ENCODE measurements around the gene RPS2.

RPS2 gene

GRCh38 chr16:1993731-1994131 lies 29.1 kb upstream of the RPS2 start:
- Histone ChIP-seq H3K9me3 (ENCODE audit: severe bottlenecking) (no peaks in the 10 kb centered on the region), H3K27ac (no peak overlapping the region), H3K4me3 (ENCODE audit: low read depth, low read length) (no peak overlapping the region), H3K36me3 (peaks cover 24% of the 10 kb centered on the region), H3K27me3 (ENCODE audit: insufficient read depth, low read depth, severe bottlenecking) (no peaks in the 10 kb centered on the region)
- no peak for TF ChIP-seq CTCF (IDR thresholded peaks at IDR 0.05; ENCODE audit: low read depth, low read length)
- no peak for DNase-seq

- Histone ChIP-seq H3K27ac (no peak overlapping the region), H3K36me3 (peaks cover 18% of the 10 kb centered on the region), H3K4me3 (ENCODE audit: low read depth, low read length) (no peak overlapping the region), H3K9me3 (ENCODE audit: severe bottlenecking) (no peaks in the 10 kb centered on the region), H3K27me3 (ENCODE audit: insufficient read depth, low read depth, severe bottlenecking) (no peaks in the 10 kb centered on the region)
- DNase-seq = no peak
- no peak for TF ChIP-seq CTCF (IDR thresholded peaks at IDR 0.05; ENCODE audit: low read depth, low read length)
Observed at GRCh38 chr16:1992704-1993317, 28.2 kb upstream of the RPS2 start.

- DNase-seq = no peak
- no peaks in the 10 kb centered on the region for H3K9me3 ChIP-seq (ENCODE audit: severe bottlenecking)
- TF ChIP-seq CTCF (IDR thresholded peaks at IDR 0.05; ENCODE audit: low read depth, low read length) = no peak
- H3K4me3 ChIP-seq (ENCODE audit: low read depth, low read length) = no peak overlapping the region
- H3K27ac ChIP-seq = no peak overlapping the region
- peaks cover 15% of the 10 kb centered on the region for H3K36me3 ChIP-seq
- H3K27me3 ChIP-seq (ENCODE audit: insufficient read depth, low read depth, severe bottlenecking) = no peaks in the 10 kb centered on the region
Observed at GRCh38 chr16:1991948-1992703, 27.5 kb upstream of the RPS2 start.

- H3K4me3 ChIP-seq (ENCODE audit: low read depth, low read length) = no peak overlapping the region
- H3K36me3 ChIP-seq = peaks cover 15% of the 10 kb centered on the region
- no peak for DNase-seq
- no peak overlapping the region for H3K27ac ChIP-seq
- no peaks in the 10 kb centered on the region for H3K9me3 ChIP-seq (ENCODE audit: severe bottlenecking)
- no peak for TF ChIP-seq CTCF (IDR thresholded peaks at IDR 0.05; ENCODE audit: low read depth, low read length)
- no peaks in the 10 kb centered on the region for H3K27me3 ChIP-seq (ENCODE audit: insufficient read depth, low read depth, severe bottlenecking)
Observed at GRCh38 chr16:1991588-1991947, 26.9 kb upstream of the RPS2 start.

GRCh38 chr16:1991135-1991551 lies 26.5 kb upstream of the RPS2 start:
- Histone ChIP-seq H3K27me3 (ENCODE audit: insufficient read depth, low read depth, severe bottlenecking) (no peaks in the 10 kb centered on the region), H3K27ac (no peak overlapping the region), H3K4me3 (ENCODE audit: low read depth, low read length) (no peak overlapping the region), H3K36me3 (peaks cover 15% of the 10 kb centered on the region), H3K9me3 (ENCODE audit: severe bottlenecking) (no peaks in the 10 kb centered on the region)
- DNase-seq = no peak
- TF ChIP-seq CTCF (IDR thresholded peaks at IDR 0.05; ENCODE audit: low read depth, low read length) = no peak

Measured in WERI-Rb-1 (cell line).